Measurements from ENCODE around the gene SMIM33.

The SMIM33 gene

DNA sequence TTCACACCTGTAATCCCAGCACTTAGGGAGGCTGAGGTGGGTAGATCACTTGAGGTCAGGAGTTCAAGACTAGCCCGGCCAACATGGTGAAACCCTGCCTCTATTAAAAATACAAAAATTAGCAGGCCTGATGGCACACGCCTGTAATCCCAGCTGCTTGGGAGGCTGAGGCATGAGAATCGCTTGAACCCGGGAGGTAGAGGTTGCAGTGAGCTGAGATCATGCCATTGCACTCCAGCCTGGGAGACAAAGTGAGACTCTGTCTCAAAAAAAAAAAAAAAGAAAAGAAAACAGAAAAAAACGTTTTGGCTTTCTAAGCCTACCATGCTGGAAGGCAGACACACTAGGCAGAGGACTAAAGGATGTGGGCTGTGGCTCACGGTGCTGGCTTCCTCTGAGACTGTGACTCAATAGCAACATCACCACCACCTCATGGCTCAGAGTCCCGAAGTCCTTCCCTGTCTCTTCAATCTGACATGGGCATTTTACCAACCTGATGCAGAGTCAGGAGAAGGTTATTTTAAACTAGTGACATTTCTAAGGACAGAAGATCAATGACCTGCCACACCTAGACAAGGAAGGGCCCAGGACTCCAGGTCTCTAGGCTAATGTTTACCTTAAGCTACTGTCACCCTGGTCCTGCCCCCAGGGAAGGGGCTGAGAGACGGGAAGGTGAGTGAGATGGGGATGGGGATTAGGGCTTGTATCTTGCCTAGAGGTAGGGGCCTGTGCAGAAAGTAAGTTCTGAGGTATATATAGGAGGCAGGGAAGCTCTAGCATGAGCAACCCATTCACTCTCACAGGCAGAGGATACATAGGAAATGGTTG is 12.0 kb upstream of the SMIM33 start:
- no peak overlapping the region for H3K27ac ChIP-seq
- TF ChIP-seq, protein P1, sequence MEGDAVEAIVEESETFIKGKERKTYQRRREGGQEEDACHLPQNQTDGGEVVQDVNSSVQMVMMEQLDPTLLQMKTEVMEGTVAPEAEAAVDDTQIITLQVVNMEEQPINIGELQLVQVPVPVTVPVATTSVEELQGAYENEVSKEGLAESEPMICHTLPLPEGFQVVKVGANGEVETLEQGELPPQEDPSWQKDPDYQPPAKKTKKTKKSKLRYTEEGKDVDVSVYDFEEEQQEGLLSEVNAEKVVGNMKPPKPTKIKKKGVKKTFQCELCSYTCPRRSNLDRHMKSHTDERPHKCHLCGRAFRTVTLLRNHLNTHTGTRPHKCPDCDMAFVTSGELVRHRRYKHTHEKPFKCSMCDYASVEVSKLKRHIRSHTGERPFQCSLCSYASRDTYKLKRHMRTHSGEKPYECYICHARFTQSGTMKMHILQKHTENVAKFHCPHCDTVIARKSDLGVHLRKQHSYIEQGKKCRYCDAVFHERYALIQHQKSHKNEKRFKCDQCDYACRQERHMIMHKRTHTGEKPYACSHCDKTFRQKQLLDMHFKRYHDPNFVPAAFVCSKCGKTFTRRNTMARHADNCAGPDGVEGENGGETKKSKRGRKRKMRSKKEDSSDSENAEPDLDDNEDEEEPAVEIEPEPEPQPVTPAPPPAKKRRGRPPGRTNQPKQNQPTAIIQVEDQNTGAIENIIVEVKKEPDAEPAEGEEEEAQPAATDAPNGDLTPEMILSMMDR (conservative IDR thresholded peaks at IDR 0.05) = no peak
- TF ChIP-seq ZFX (IDR thresholded peaks at IDR 0.05) = no peak

DNA sequence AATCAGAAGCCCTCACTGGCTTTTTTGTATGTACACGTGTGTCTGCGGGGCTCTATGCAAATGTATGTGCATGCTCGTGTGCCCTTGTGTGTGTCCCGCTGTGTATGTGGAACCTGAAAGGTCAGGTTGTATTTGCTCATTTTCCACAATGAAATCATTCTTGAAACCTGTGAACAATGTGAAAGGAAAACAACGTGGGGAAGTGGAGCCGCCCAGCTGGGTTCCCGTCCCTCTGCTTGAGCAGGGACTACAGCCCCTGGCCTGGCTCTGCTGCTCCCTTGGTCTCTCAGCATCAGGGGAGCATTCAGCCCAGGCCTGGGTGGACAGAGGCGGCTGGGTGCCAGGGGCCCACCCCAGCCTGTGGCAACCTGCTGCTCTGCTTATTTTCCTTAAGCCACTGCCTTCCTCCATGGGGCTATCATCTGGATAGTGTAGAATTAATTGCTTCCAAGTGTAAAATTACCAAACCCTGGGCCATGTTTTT is 11.3 kb upstream of the SMIM33 start:
- TF ChIP-seq ZFX (IDR thresholded peaks at IDR 0.05) = no peak
- TF ChIP-seq, protein P1 (conservative IDR thresholded peaks at IDR 0.05) = no peak
- no peak overlapping the region for H3K27ac ChIP-seq

DNA sequence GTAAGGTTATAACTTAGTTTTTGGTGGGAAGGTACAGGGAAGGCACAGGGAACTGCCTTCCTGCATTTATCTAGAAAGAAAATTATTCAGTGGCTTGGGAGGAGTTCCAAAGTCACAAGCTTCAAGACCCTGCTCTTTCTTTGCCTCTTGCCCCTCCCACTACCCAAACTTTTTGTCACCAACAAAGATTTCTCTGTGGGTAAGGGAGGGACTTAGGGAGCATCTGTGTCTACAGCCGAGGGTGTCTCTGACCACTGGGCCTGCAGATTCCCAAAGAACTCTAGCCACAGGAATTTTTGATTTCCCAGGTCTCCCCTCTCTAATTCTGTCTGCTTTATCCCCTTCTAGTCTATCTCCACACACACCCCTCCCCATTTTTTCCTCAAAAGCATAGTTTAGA is 10.3 kb upstream of the SMIM33 start:
- H3K27ac ChIP-seq = no peak overlapping the region
- no peak for TF ChIP-seq ZFX (IDR thresholded peaks at IDR 0.05)
- TF ChIP-seq, protein P1 (conservative IDR thresholded peaks at IDR 0.05) = no peak

DNA sequence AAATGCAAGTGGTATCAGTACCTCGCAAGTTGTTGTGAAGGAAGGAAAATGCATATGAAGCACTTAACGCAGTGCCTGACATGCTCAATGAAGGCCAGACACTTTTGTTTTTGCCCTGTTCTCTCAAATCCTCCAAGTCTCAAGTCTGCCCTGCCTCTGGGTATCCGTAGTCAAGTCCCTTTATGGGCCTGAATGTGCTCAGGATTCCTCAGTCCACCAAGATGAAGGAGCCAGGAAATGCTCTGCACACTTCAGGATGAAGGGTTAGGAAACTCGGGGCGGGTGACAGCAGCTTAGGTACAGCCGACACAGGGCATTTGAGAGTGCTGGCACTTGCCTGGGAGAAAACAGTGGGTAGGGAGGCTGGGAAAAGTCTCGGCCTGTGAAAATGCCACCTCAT is 9.6 kb upstream of the SMIM33 start:
- no peak overlapping the region for H3K27ac ChIP-seq

DNA sequence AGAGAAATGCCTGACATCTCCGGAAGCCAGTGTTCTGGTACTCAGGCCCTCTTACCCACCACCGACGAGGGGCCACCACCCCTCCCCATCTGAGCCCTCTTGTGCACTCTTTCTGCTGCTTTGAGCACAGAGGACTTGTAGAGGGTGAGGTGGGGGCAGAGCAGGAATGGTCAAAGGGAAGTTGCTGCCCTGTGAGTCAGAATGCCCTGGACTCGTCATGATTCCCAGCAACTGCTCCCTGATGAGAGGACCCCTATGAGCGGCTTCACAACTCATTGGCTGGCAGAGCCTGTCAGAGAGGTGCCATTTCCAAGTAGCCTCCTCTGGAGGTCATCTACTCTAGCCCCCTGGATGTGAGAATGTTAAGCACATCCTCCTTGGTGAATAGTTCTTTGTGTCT is 9.1 kb upstream of the SMIM33 start:
- TF ChIP-seq, protein P1 (conservative IDR thresholded peaks at IDR 0.05) = no peak
- no peak for TF ChIP-seq ZFX (IDR thresholded peaks at IDR 0.05)
- no peak overlapping the region for H3K27ac ChIP-seq

More for the DNA sequence above, 9.6 kb upstream of the SMIM33 start:
- TF ChIP-seq, protein P1 (conservative IDR thresholded peaks at IDR 0.05) = no peak
- no peak for TF ChIP-seq ZFX (IDR thresholded peaks at IDR 0.05)

DNA sequence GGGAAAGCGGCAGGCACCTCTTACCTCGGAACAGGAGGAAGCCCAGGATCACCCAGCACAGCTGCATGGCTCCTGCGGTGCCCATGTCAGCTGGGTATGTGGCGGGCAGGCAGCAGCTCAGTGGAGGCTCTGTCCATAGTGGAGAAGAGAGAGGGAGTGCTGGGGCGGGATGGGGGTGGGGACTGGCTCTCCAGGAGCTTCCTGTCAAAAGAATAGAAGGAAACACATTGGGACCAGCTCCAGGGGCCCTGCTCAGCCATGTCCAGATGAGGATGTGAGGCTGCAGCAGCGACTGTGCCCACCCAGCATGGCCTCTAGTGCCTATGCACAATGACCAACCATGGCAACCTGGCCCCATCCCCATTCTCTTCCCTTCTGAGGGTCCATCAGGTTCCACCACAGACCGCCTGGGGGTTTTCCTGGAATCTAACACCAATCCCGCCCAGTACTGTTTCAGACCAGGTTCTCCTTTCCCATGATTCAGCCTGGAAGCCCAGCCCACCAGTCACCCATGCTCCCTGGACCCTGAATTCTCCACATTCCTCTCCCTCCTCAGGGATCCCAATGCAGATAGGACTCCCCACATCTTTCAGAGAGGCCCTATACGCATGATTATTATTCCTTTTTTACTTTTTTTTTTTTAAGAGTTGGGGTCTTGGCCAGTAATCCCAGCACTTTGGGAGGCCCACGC is 8.1 kb upstream of the SMIM33 start, which contains the start of gene ECSCR:
TSS of gene ECSCR (minus strand) at position 158 of the 691 bp plus-strand sequence. CDS start at position 85, 73 bp downstream.
- no peak for TF ChIP-seq ZFX (IDR thresholded peaks at IDR 0.05)

DNA sequence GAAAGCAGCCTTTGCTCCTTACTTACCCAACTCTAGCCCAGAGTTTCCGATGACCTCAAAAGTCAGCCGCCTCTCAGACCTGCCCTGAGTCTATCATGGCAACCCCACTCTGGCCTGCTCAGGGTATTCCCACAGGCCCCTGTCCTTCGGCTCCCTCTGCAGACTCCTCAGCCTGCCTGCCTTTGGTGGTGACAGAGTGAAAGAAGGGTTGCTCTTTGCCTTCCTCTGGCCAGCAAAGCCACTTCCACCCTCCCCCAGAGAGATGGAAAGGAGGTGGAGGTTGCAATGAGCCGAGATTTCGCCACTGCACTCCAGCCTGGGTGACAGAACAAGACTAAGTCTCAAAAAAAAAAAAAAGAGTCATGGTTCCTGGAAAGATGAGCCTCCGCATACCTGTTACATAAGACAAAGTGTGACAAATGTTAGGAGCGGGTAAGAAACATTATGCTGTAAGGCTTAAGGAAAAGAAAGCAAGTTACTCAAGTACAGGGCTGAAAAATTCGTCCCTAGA is 2.3 kb upstream of the SMIM33 start:
- TF ChIP-seq, protein P1 (conservative IDR thresholded peaks at IDR 0.05) = no peak
- no peak for TF ChIP-seq ZFX (IDR thresholded peaks at IDR 0.05)
- no peak overlapping the region for H3K27ac ChIP-seq

More for the DNA sequence above, 8.1 kb upstream of the SMIM33 start, which contains the start of gene ECSCR:
- no peak within 1 kb of the TSS for H3K27ac ChIP-seq

Data from C4-2B (cell line).